ENCODE results near the gene GALNT1.

DNA sequence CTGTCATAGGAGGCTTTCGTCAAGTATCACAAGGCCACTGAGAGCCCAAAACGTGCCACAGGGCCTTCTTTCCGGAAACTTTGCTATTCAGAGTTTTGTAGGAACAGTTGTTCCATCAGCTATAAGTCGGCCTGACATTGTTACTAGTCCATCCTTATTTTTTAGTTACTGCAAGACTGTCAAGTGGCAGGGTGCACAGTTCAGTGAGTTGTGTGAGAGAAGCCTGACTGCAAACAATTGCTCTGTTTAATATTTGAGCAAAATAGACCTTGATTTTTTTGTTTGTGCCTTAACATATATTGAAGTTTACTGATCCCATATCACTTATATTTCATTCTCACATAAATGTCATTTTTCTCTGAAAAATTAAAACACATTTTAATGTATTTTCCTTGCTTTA is 110.1 kb downstream of the GALNT1 start:
- TF ChIP-seq, protein P1, sequence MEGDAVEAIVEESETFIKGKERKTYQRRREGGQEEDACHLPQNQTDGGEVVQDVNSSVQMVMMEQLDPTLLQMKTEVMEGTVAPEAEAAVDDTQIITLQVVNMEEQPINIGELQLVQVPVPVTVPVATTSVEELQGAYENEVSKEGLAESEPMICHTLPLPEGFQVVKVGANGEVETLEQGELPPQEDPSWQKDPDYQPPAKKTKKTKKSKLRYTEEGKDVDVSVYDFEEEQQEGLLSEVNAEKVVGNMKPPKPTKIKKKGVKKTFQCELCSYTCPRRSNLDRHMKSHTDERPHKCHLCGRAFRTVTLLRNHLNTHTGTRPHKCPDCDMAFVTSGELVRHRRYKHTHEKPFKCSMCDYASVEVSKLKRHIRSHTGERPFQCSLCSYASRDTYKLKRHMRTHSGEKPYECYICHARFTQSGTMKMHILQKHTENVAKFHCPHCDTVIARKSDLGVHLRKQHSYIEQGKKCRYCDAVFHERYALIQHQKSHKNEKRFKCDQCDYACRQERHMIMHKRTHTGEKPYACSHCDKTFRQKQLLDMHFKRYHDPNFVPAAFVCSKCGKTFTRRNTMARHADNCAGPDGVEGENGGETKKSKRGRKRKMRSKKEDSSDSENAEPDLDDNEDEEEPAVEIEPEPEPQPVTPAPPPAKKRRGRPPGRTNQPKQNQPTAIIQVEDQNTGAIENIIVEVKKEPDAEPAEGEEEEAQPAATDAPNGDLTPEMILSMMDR (IDR thresholded peaks at IDR 0.05 in 2 of 3, conservative IDR thresholded peaks at IDR 0.05 in 1 of 3; ENCODE audit: borderline replicate concordance in 1 of 3, insufficient read depth in 1 of 3, low read depth in 2 of 3, low read length in 2 of 3), result no peak
- TF ChIP-seq YY1 (IDR thresholded peaks at IDR 0.05; ENCODE audit: extremely low read depth, insufficient replicate concordance, low read depth, low read length) (no peak), ATF3 (IDR thresholded peaks at IDR 0.05) (no peak)
